Colonic mucosa (tissue), 4 donors: ENCODE measurements around the gene CARD11. TPM values are rescaled to one million over a fixed set of nuclear protein-coding genes. Genes with fewer than 3 reads are reported as not detected.

ENCODE experiments used
- DNase-seq: peaks from one replicate; pipeline ENCODE4 v3.0.0-alpha.2; 2020
- H3K27ac ChIP-seq: fragments of 200-600 bp; one replicate; pipeline ENCODE4 v1.8.0; 2021
- H3K27me3 ChIP-seq: fragments of 200-600 bp; one replicate; pipeline ENCODE4 v1.8.0; 2021
- H3K36me3 ChIP-seq: fragments of 200-600 bp; one replicate; pipeline ENCODE4 v1.8.0; 2021
- H3K4me1 ChIP-seq: fragments of 200-600 bp; one replicate; pipeline ENCODE4 v1.8.0; 2021; ENCODE audit warnings: mild to moderate bottlenecking
- H3K4me3 ChIP-seq: fragments of 200-600 bp; one replicate; pipeline ENCODE4 v1.8.0; 2021
- H3K9ac ChIP-seq, 2 donors: one replicate each; pipeline ENCODE4 v1.7.0; 2013; ENCODE audit warnings: control low read depth in 2 of 2, low read depth in 2 of 2, low read length in 2 of 2
- H3K9me3 ChIP-seq: fragments of 200-600 bp; one replicate; pipeline ENCODE4 v1.8.0; 2021
- CTCF ChIP-seq: fragments of 200-600 bp; IDR thresholded peaks from one replicate; pipeline ENCODE4 v1.8.0; 2022; ENCODE audit warnings: antibody characterized with exemption, mild to moderate bottlenecking
- intact Hi-C: fragments of 100-400 bp; cut with DNase I; formaldehyde crosslinking; loops from one replicate; pipeline ENCODE4 v1.14.1; 2022
- total RNA-seq, 2 donors: library from RNA; stranded (reverse); fragmentation: NEBNext Ultra II Directional in 1 of 2; extraction: Animal tissue kit (Norgen Biotek cat#: 25700) in 1 of 2; gene quantifications; one replicate each; pipeline ENCODE4 v1.2.1, GENCODE V29; 2021
- donor health status: healthy.
- donor health status: DM: no; HTN: no; CAD: no.
- donor health status: DM: no; HTN: no; CAD: no.

CARD11 gene
- total RNA-seq, 2 donors from 2014 or later: 1.8 to 5.0 TPM

DNA sequence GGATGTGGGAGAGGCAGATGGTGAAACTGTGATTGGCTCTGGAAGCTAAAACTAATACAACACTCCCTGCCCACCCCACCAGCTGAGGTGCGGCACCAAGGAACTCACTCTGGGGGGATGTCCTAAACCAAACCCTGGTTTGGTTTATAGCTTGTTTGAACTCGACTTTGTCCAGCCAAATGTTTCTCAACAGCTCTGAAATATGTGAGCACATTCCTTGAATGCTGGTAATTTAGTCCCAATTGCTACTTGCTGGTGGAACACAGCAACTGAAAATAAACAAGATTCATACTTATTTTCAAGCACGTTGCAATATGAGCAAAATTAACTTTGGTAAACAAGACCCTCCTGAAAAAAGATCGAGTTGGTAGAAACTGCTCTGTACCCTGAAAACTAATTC is 39.7 kb upstream of the CARD11 start:
- intact Hi-C loops: no loop called here

DNA sequence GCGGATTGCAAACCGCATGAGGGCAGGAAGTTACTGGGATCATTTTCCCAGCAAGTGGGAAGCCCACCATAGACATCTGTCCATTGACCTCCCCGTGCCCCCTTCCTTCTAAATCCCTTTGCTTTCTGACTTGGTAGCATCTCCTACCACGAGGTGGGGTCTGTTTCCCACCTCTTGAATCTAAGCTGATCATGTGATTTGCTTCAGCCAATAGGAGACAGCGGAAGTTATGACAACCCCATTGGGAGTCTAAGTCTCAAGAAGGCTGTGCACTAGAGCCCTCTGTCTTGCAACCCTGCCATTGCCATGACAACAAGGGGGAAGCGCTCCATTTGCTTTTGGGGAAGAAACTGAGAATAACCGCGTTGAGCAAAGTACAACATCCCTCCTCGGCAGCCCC is 39.2 kb upstream of the CARD11 start:
- TF ChIP-seq CTCF: no peak
- Histone ChIP-seq H3K4me1 (no peaks in the 10 kb centered on the region), H3K27ac (no peak overlapping the region), H3K4me3 (no peak overlapping the region), H3K27me3 (no peaks in the 10 kb centered on the region), H3K9me3 (no peaks in the 10 kb centered on the region), H3K36me3 (no peaks in the 10 kb centered on the region), H3K9ac (no peak overlapping the region)
- DNase-seq: no peak
- intact Hi-C loops: no loop called here

More for the DNA sequence above, 39.7 kb upstream of the CARD11 start:
- no peak for DNase-seq
- Histone ChIP-seq H3K4me3 (no peak overlapping the region), H3K4me1 (no peaks in the 10 kb centered on the region), H3K27ac (no peak overlapping the region), H3K27me3 (no peaks in the 10 kb centered on the region), H3K9ac (no peak overlapping the region), H3K36me3 (no peaks in the 10 kb centered on the region), H3K9me3 (no peaks in the 10 kb centered on the region)
- no peak for TF ChIP-seq CTCF

- intact Hi-C loops: no loop called here
- TF ChIP-seq CTCF: no peak
- Histone ChIP-seq H3K4me1 (no peaks in the 10 kb centered on the region), H3K4me3 (no peak overlapping the region), H3K27ac (no peak overlapping the region), H3K36me3 (no peaks in the 10 kb centered on the region), H3K9ac (no peak overlapping the region), H3K9me3 (no peaks in the 10 kb centered on the region), H3K27me3 (no peaks in the 10 kb centered on the region)
- no peak for DNase-seq
Measured at GRCh38 chr7:3082386-3082785, 38.7 kb upstream of the CARD11 start.

DNA sequence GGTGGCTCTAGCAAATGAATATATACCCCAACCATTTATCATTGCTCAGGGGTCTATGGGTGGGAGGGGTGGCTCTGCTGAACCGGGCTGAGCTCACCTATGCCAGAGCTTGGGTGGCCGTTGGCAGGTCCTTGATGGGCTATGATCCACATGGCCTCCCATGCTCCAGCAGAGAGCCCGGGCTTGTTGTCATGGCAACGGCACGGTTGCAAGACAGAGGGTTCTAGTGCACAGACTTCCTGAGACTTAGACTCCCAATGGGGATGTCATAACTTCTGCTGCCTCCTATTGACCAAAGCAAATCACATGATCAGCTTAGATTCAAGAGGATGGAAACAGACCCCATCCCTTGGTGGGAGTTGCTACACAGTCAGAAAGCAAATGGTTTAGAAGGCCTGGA is 36.4 kb upstream of the CARD11 start:
- no peak for DNase-seq
- Histone ChIP-seq H3K36me3 (no peaks in the 10 kb centered on the region), H3K9me3 (no peaks in the 10 kb centered on the region), H3K4me1 (no peaks in the 10 kb centered on the region), H3K4me3 (no peak overlapping the region), H3K27me3 (no peaks in the 10 kb centered on the region), H3K9ac (no peak overlapping the region), H3K27ac (no peak overlapping the region)
- intact Hi-C loops: no loop called here
- no peak for TF ChIP-seq CTCF

DNA sequence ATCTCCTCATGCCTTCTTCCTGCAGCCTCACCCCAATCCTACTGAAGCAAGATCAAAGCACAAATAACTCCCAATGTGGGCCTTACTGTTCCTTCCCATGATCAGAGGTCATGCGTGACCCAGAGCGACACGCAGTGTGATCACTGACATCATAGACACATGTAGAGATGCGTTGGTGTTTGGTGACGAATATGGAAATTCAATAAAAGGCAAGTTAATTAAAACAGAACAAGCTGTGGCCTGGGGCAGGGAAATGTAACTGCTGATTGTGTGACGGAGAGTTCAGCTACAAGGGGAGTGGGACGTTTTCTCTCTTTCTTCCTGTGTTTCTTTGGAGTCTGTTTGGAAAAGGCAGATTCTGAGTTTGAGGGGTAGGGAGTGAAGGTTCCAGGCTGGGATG is 34.8 kb upstream of the CARD11 start:
- Histone ChIP-seq H3K36me3 (no peaks in the 10 kb centered on the region), H3K4me1 (no peaks in the 10 kb centered on the region), H3K27me3 (no peaks in the 10 kb centered on the region), H3K9me3 (no peaks in the 10 kb centered on the region), H3K4me3 (no peak overlapping the region), H3K9ac (no peak overlapping the region), H3K27ac (no peak overlapping the region)
- no peak for TF ChIP-seq CTCF
- intact Hi-C loops: no loop called here
- DNase-seq: no peak

DNA sequence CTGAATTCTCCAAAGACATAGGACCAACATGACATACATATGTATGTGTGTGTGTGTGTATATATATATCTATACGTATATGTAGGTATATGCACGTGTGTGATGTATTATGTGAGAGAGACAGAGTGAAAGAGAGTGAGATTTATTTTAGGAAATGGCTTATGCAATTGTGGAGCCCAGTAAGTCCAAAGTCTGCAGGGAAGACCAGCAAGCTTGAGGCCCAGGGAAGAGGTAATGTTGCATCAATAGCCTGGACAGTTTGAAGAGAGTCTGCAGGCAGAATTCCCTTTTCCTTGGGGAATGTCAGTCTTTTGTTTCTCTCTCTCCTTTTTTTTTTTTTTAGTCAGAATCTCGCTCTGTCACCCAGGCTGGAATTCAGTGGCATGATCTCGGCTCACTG is 33.0 kb upstream of the CARD11 start:
- Histone ChIP-seq H3K9ac (no peak overlapping the region), H3K9me3 (no peaks in the 10 kb centered on the region), H3K27ac (no peak overlapping the region), H3K36me3 (no peaks in the 10 kb centered on the region), H3K4me3 (no peak overlapping the region), H3K4me1 (no peaks in the 10 kb centered on the region), H3K27me3 (no peaks in the 10 kb centered on the region)
- DNase-seq: no peak
- intact Hi-C loops: no loop called here
- no peak for TF ChIP-seq CTCF
